Gastrocnemius medialis (tissue), 4 donors: Measurements from ENCODE around the gene PAK5.

Experiments
- POLR2A ChIP-seq, 2 donors: fragments of 450-650 bp; IDR thresholded peaks; one replicate each; pipeline ENCODE4 v1.6.1; 2017; ENCODE audit warnings: antibody characterized with exemption in 2 of 2, mild to moderate bottlenecking in 2 of 2, moderate library complexity in 2 of 2
- TF ChIP-seq, protein P1 (sequence below), 5 experiments: fragments of 450-650 bp in 3 of 5; fragments of 200-600 bp in 2 of 5; sonication (generic) in 2 of 5; IDR thresholded peaks in 4 of 5; conservative IDR thresholded peaks in 1 of 5; 1 replicate in 4 of 5; 2 replicates in 1 of 5; pipeline ENCODE4 v1.5.1; 2016 to 2019; ENCODE audit warnings: antibody characterized with exemption in 5 of 5, mild to moderate bottlenecking in 3 of 5, moderate library complexity in 3 of 5

- TF ChIP-seq, protein P1, sequence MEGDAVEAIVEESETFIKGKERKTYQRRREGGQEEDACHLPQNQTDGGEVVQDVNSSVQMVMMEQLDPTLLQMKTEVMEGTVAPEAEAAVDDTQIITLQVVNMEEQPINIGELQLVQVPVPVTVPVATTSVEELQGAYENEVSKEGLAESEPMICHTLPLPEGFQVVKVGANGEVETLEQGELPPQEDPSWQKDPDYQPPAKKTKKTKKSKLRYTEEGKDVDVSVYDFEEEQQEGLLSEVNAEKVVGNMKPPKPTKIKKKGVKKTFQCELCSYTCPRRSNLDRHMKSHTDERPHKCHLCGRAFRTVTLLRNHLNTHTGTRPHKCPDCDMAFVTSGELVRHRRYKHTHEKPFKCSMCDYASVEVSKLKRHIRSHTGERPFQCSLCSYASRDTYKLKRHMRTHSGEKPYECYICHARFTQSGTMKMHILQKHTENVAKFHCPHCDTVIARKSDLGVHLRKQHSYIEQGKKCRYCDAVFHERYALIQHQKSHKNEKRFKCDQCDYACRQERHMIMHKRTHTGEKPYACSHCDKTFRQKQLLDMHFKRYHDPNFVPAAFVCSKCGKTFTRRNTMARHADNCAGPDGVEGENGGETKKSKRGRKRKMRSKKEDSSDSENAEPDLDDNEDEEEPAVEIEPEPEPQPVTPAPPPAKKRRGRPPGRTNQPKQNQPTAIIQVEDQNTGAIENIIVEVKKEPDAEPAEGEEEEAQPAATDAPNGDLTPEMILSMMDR (IDR thresholded peaks at IDR 0.05 in 4 of 5, conservative IDR thresholded peaks at IDR 0.05 in 1 of 5), result no peak
- TF ChIP-seq POLR2A (IDR thresholded peaks at IDR 0.05), result no peak
Measured at GRCh38 chr20:9490161-9490560, 348.7 kb downstream of the PAK5 start.
